WTC11 (cell line): ENCODE results near the gene SGSH. TPM values are rescaled to one million over a fixed set of nuclear protein-coding genes. Genes with fewer than 3 reads are reported as not detected.

Source experiments
- ATAC-seq: fragments of 200-7000 bp; cut with Tn5 transposase; 2 replicates; pipeline ENCODE4 v1.10.0; 2021; ENCODE audit warnings: mild to moderate bottlenecking, moderate library complexity
- CTCF ChIA-PET: fragments of 300-600 bp; sonication (Branson Sonifier 250); formaldehyde crosslinking; loops from one replicate; lab custom pipeline; 2021; ENCODE audit warnings: antibody characterized with exemption; lab: Charles Lee
- POLR2A ChIA-PET: fragments of 350-600 bp; sonication (Branson Sonifier 250); formaldehyde crosslinking; loops from one replicate; lab custom pipeline; 2021; ENCODE audit warnings: antibody characterized with exemption; lab: Charles Lee
- DNase-seq: peaks from one replicate; pipeline ENCODE4 v3.0.0; 2021; ENCODE audit warnings: low spot score
- H3K27ac Mint-ChIP-seq: 2 replicates; pipeline ENCODE4 v1.8.0; 2021; ENCODE audit warnings: mixed read lengths
- H3K27me3 Mint-ChIP-seq: 2 replicates; pipeline ENCODE4 v1.8.0; 2021; ENCODE audit warnings: low read depth, mild to moderate bottlenecking, moderate library complexity, mixed read lengths
- H3K36me3 Mint-ChIP-seq: 2 replicates; pipeline ENCODE4 v1.8.0; 2021; ENCODE audit warnings: mixed read lengths
- H3K4me1 Mint-ChIP-seq: 2 replicates; pipeline ENCODE4 v1.8.0; 2022; ENCODE audit warnings: mixed read lengths
- H3K4me3 Mint-ChIP-seq: 2 replicates; pipeline ENCODE4 v1.8.0; 2021; ENCODE audit warnings: mild to moderate bottlenecking, moderate library complexity, mixed read lengths
- H3K9me3 Mint-ChIP-seq: 2 replicates; pipeline ENCODE4 v1.8.0; 2021; ENCODE audit warnings: mixed read lengths
- ESRRA ChIP-seq: sonication (generic); formaldehyde crosslinking; IDR thresholded peaks from 2 replicates; pipeline ENCODE4 v1.8.1; 2022; ENCODE audit warnings: mild to moderate bottlenecking, missing genetic modification reagents, borderline replicate concordance
- ETV6 ChIP-seq: sonication (generic); formaldehyde crosslinking; IDR thresholded peaks from 2 replicates; pipeline ENCODE4 v1.8.1; 2022; ENCODE audit warnings: mild to moderate bottlenecking, missing genetic modification reagents
- FOXJ3 ChIP-seq: sonication (generic); formaldehyde crosslinking; IDR thresholded peaks from 2 replicates; pipeline ENCODE4 v1.9.0; 2021; ENCODE audit warnings: missing genetic modification reagents, mild to moderate bottlenecking, borderline replicate concordance
- FOXK1 ChIP-seq: sonication (generic); formaldehyde crosslinking; IDR thresholded peaks from 2 replicates; pipeline ENCODE4 v1.8.0; 2022; ENCODE audit warnings: mild to moderate bottlenecking, moderate library complexity, missing genetic modification reagents
- KAT7 ChIP-seq: sonication (generic); formaldehyde crosslinking; IDR thresholded peaks from 2 replicates; pipeline ENCODE4 v1.8.1; 2023; ENCODE audit warnings: missing genetic modification reagents, mild to moderate bottlenecking, borderline replicate concordance
- MXD4 ChIP-seq: fragments of 250-450 bp; sonication (Bioruptor Pico); IDR thresholded peaks from 2 replicates; pipeline ENCODE4 v1.8.0; 2021; ENCODE audit warnings: mild to moderate bottlenecking, moderate library complexity, borderline replicate concordance
- RELA ChIP-seq: sonication (generic); formaldehyde crosslinking; IDR thresholded peaks from 2 replicates; pipeline ENCODE4 v1.8.1; 2022; ENCODE audit warnings: missing genetic modification reagents, mild to moderate bottlenecking, borderline replicate concordance
- SP1 ChIP-seq: sonication (generic); formaldehyde crosslinking; conservative IDR thresholded peaks from 2 replicates; pipeline ENCODE4 v1.8.1; 2022; ENCODE audit warnings: missing genetic modification reagents
- ZNF121 ChIP-seq: sonication (generic); formaldehyde crosslinking; IDR thresholded peaks from 2 replicates; pipeline ENCODE4 v1.8.0; 2023; ENCODE audit warnings: missing genetic modification reagents
- ZNF671 ChIP-seq: fragments of 250-450 bp; sonication (Bioruptor Pico); IDR thresholded peaks from 2 replicates; pipeline ENCODE4 v1.8.0; 2021; ENCODE audit warnings: mild to moderate bottlenecking
- total RNA-seq: library from RNA; stranded (reverse); gene quantifications from 3 replicates; pipeline ENCODE4 v1.2.3, GENCODE V29; 2021
- TF ChIP-seq, protein P1 (sequence below): fragments of 200-600 bp; IDR thresholded peaks from 2 replicates; pipeline ENCODE4 v1.8.0; 2022; ENCODE audit warnings: antibody characterized with exemption
- TF ChIP-seq, protein P2 (sequence below): sonication (generic); formaldehyde crosslinking; IDR thresholded peaks from 2 replicates; pipeline ENCODE4 v1.8.0; 2023; ENCODE audit warnings: missing genetic modification reagents
- TF ChIP-seq, protein P3 (sequence below): fragments of 250-450 bp; sonication (Bioruptor Pico); IDR thresholded peaks from 2 replicates; pipeline ENCODE4 v1.9.0; 2021; ENCODE audit warnings: mild to moderate bottlenecking
- TF ChIP-seq, protein P4 (sequence below): sonication (generic); formaldehyde crosslinking; IDR thresholded peaks from 2 replicates; pipeline ENCODE4 v1.8.0; 2023; ENCODE audit warnings: mild to moderate bottlenecking, missing genetic modification reagents
- TF ChIP-seq, protein P5 (sequence below): fragments of 250-450 bp; sonication (Bioruptor Pico); IDR thresholded peaks from 2 replicates; pipeline ENCODE4 v2.1.2; 2022; ENCODE audit warnings: mild to moderate bottlenecking, moderate library complexity
- TF ChIP-seq, protein P6 (sequence below): sonication (generic); formaldehyde crosslinking; IDR thresholded peaks from 2 replicates; pipeline ENCODE4 v1.8.1; 2023; ENCODE audit warnings: mild to moderate bottlenecking, moderate library complexity, missing genetic modification reagents
- TF ChIP-seq, protein P7 (sequence below): sonication (generic); formaldehyde crosslinking; IDR thresholded peaks from 2 replicates; pipeline ENCODE4 v1.8.0; 2022; ENCODE audit warnings: mild to moderate bottlenecking, missing genetic modification reagents
- TF ChIP-seq, protein P8 (sequence below): sonication (generic); formaldehyde crosslinking; IDR thresholded peaks from 2 replicates; pipeline ENCODE4 v1.8.0; 2022; ENCODE audit warnings: mild to moderate bottlenecking, missing genetic modification reagents

SGSH gene
- total RNA-seq, 1 experiment from 2014 or later: 27.7 TPM

DNA sequence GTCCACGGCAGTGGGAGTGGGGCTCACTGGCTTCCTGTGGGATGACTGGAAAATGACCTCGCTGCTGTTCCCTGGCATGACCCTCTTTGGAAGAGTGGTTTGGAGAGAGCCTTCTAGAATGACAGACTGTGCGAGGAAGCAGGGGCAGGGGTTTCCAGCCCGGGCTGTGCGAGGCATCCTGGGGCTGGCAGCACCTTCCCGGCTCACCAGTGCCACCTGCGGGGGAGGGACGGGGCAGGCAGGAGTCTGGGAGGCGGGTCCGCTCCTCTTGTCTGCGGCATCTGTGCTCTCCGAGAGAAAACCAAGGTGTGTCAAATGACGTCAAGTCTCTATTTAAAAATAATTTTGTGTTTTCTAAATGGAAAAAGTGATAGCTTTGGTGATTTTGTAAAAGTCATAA, 32.7 kb upstream of the SGSH start:
- no peak overlapping the region for H3K27ac Mint-ChIP-seq
- peak; percentile 85 for ATAC-seq
- H3K4me1 Mint-ChIP-seq: peaks cover 16% of the 10 kb centered on the region
- H3K4me3 Mint-ChIP-seq: no peak overlapping the region
- TF ChIP-seq ZNF121 (CRISPR knock-in tag) (peak; percentile 96), FOXK1 (0 out of 2 replicates have a peak, but pooled peaks have one; percentile 26), FOXJ3 (CRISPR knock-in tag) (no peak), MXD4 (CRISPR knock-in tag) (no peak)
- TF ChIP-seq, protein P1, sequence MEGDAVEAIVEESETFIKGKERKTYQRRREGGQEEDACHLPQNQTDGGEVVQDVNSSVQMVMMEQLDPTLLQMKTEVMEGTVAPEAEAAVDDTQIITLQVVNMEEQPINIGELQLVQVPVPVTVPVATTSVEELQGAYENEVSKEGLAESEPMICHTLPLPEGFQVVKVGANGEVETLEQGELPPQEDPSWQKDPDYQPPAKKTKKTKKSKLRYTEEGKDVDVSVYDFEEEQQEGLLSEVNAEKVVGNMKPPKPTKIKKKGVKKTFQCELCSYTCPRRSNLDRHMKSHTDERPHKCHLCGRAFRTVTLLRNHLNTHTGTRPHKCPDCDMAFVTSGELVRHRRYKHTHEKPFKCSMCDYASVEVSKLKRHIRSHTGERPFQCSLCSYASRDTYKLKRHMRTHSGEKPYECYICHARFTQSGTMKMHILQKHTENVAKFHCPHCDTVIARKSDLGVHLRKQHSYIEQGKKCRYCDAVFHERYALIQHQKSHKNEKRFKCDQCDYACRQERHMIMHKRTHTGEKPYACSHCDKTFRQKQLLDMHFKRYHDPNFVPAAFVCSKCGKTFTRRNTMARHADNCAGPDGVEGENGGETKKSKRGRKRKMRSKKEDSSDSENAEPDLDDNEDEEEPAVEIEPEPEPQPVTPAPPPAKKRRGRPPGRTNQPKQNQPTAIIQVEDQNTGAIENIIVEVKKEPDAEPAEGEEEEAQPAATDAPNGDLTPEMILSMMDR: peak; percentile 39; the same call in 1 of the 2 replicates
- TF ChIP-seq, protein P2, sequence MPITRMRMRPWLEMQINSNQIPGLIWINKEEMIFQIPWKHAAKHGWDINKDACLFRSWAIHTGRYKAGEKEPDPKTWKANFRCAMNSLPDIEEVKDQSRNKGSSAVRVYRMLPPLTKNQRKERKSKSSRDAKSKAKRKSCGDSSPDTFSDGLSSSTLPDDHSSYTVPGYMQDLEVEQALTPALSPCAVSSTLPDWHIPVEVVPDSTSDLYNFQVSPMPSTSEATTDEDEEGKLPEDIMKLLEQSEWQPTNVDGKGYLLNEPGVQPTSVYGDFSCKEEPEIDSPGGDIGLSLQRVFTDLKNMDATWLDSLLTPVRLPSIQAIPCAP: no peak
- H3K27me3 Mint-ChIP-seq: no peaks in the 10 kb centered on the region
- peak; percentile 81 for DNase-seq
- CTCF ChIA-PET: interaction anchor here (1.2 kb wide), 1 partner anchor 49 kb away, joined by 3 read pairs; no protein-coding TSS in a partner anchor
- 0 out of 2 replicates have a peak, but pooled peaks cover 2% of the 10 kb centered on the region for H3K36me3 Mint-ChIP-seq
- POLR2A ChIA-PET: no interaction called here
- H3K9me3 Mint-ChIP-seq: no peaks in the 10 kb centered on the region

DNA sequence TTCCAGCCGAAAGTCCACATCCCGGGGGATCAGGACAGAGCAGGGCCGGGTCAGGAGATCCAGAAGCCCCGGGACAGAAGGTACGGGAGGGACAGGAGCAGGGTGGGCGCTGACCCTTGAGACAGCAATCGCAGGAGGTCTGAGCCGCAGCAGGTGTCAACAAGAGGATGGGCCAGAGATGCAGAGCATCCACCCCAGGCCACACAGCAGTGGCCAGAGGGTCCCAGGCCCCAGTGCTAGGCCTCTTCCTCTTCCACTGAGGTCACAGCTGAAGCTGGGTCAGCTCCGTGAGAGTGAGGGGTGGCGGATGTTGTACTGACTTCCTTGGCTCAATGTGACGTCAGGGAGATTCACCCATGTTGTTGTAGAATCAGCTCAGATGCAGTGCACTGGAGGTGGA, 31.8 kb upstream of the SGSH start:
- ChIA-PET POLR2A (no interaction called here), CTCF (interaction anchor here (0.6 to 1.2 kb wide), 6 partner anchors 19 to 68 kb away, joined by 3 to 6 read pairs (median 3); no protein-coding TSS in a partner anchor)
- no peak for DNase-seq
- TF ChIP-seq, protein P3, sequence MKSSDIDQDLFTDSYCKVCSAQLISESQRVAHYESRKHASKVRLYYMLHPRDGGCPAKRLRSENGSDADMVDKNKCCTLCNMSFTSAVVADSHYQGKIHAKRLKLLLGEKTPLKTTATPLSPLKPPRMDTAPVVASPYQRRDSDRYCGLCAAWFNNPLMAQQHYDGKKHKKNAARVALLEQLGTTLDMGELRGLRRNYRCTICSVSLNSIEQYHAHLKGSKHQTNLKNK: no peak
- TF ChIP-seq FOXK1 (no peak), ESRRA (CRISPR knock-in tag) (no peak), ZNF671 (CRISPR knock-in tag) (no peak), KAT7 (CRISPR knock-in tag) (no peak), ETV6 (no peak)
- TF ChIP-seq, protein P4, sequence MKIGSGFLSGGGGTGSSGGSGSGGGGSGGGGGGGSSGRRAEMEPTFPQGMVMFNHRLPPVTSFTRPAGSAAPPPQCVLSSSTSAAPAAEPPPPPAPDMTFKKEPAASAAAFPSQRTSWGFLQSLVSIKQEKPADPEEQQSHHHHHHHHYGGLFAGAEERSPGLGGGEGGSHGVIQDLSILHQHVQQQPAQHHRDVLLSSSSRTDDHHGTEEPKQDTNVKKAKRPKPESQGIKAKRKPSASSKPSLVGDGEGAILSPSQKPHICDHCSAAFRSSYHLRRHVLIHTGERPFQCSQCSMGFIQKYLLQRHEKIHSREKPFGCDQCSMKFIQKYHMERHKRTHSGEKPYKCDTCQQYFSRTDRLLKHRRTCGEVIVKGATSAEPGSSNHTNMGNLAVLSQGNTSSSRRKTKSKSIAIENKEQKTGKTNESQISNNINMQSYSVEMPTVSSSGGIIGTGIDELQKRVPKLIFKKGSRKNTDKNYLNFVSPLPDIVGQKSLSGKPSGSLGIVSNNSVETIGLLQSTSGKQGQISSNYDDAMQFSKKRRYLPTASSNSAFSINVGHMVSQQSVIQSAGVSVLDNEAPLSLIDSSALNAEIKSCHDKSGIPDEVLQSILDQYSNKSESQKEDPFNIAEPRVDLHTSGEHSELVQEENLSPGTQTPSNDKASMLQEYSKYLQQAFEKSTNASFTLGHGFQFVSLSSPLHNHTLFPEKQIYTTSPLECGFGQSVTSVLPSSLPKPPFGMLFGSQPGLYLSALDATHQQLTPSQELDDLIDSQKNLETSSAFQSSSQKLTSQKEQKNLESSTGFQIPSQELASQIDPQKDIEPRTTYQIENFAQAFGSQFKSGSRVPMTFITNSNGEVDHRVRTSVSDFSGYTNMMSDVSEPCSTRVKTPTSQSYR (CRISPR knock-in tag): no peak
- TF ChIP-seq, protein P2: no peak
- H3K4me3 Mint-ChIP-seq: no peak overlapping the region
- peaks cover 8% of the 10 kb centered on the region for H3K4me1 Mint-ChIP-seq
- H3K36me3 Mint-ChIP-seq: 0 out of 2 replicates have a peak, but pooled peaks cover 2% of the 10 kb centered on the region
- no peaks in the 10 kb centered on the region for H3K9me3 Mint-ChIP-seq
- no peaks in the 10 kb centered on the region for H3K27me3 Mint-ChIP-seq
- no peak for ATAC-seq
- peak overlapping the region; percentile 63; the same call in 1 of the 2 replicates for H3K27ac Mint-ChIP-seq

DNA sequence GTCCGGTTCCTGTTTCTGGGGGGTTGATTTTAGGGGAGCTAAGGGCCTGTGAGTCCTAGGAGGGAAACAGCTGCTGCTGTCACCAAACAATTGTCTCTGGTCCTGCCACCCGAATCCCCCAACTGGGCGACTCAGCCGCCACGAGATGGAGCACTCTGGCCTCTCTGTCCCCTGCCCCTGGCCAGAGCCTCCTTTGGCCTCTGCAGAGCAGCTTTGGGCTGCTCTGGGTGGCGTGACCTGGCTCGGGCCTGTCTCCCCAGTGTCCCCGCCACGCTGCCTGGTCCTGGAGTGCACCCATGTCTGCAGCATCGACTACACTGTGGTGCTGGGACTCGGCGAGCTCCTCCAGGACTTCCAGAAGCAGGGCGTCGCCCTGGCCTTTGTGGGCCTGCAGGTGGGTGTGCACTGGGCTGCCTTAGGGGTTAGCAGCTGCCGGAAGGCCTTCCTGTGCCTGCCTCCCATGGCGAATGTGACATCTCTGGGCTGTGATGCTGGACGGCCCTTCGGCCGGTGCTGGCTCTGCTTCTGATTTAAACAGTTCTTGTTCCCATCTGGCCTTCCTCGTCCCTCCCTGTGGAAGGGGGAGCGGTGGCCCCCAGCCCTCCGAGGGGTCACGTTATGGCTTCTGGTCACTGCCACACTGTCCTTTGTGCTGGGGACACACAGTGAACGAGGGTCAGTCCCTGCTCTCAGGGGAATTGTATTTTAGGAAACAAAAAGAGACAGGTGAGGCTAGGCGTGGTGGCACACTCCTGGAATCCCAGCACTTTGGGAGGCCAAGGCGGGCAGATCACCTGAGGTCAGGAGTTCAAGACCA, 29.0 kb upstream of the SGSH start:
- ChIA-PET CTCF (interaction anchor here (0.8 kb wide), 1 partner anchor 112 kb away, joined by 3 read pairs; no protein-coding TSS in a partner anchor), POLR2A (no interaction called here)
- DNase-seq (no peak), ATAC-seq (no peak)
- Mint-ChIP-seq H3K27me3 (no peaks in the 10 kb centered on the region), H3K36me3 (peaks cover 11% of the 10 kb centered on the region), H3K27ac (no peak overlapping the region), H3K4me3 (no peak overlapping the region), H3K9me3 (no peaks in the 10 kb centered on the region), H3K4me1 (no peaks in the 10 kb centered on the region)
- TF ChIP-seq, protein P5, sequence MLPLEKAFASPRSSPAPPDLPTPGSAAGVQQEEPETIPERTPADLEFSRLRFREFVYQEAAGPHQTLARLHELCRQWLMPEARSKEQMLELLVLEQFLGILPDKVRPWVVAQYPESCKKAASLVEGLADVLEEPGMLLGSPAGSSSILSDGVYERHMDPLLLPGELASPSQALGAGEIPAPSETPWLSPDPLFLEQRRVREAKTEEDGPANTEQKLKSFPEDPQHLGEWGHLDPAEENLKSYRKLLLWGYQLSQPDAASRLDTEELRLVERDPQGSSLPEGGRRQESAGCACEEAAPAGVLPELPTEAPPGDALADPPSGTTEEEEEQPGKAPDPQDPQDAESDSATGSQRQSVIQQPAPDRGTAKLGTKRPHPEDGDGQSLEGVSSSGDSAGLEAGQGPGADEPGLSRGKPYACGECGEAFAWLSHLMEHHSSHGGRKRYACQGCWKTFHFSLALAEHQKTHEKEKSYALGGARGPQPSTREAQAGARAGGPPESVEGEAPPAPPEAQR: no peak
- TF ChIP-seq SP1 (no peak), ZNF121 (CRISPR knock-in tag) (no peak), RELA (CRISPR knock-in tag) (no peak)
- TF ChIP-seq, protein P6, sequence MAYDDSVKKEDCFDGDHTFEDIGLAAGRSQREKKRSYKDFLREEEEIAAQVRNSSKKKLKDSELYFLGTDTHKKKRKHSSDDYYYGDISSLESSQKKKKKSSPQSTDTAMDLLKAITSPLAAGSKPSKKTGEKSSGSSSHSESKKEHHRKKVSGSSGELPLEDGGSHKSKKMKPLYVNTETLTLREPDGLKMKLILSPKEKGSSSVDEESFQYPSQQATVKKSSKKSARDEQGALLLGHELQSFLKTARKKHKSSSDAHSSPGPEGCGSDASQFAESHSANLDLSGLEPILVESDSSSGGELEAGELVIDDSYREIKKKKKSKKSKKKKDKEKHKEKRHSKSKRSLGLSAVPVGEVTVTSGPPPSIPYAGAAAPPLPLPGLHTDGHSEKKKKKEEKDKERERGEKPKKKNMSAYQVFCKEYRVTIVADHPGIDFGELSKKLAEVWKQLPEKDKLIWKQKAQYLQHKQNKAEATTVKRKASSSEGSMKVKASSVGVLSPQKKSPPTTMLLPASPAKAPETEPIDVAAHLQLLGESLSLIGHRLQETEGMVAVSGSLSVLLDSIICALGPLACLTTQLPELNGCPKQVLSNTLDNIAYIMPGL: no peak
- TF ChIP-seq, protein P7, sequence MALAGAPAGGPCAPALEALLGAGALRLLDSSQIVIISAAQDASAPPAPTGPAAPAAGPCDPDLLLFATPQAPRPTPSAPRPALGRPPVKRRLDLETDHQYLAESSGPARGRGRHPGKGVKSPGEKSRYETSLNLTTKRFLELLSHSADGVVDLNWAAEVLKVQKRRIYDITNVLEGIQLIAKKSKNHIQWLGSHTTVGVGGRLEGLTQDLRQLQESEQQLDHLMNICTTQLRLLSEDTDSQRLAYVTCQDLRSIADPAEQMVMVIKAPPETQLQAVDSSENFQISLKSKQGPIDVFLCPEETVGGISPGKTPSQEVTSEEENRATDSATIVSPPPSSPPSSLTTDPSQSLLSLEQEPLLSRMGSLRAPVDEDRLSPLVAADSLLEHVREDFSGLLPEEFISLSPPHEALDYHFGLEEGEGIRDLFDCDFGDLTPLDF (CRISPR knock-in tag): no peak
- TF ChIP-seq, protein P8, sequence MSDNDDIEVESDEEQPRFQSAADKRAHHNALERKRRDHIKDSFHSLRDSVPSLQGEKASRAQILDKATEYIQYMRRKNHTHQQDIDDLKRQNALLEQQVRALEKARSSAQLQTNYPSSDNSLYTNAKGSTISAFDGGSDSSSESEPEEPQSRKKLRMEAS (CRISPR knock-in tag): no peak
